GM11168 (cell line): ENCODE results near the gene KCNQ1.

ENCODE experiments used
- in situ Hi-C: fragments of 300-500 bp; cut with MboI; formaldehyde crosslinking; loops from one replicate; pipeline ENCODE4 v1.12.0; 2022; ENCODE audit warnings: low sequenced_read_pairs; ENCODE audit not compliant: unreplicated experiment

The KCNQ1 gene

GRCh38 chr11:2730272-2731129, 285.7 kb downstream of the KCNQ1 start:
- in situ Hi-C loops: no loop called here

GRCh38 chr11:2731130-2732125, 286.6 kb downstream of the KCNQ1 start:
- in situ Hi-C loops: no loop called here

- in situ Hi-C loops: no loop called here
Observed at GRCh38 chr11:2732261-2732939, 287.6 kb downstream of the KCNQ1 start.

- in situ Hi-C loops: no loop called here
Observed at GRCh38 chr11:2732940-2733628, 288.3 kb downstream of the KCNQ1 start.

- in situ Hi-C loops: no loop called here
Observed at GRCh38 chr11:2734181-2735052, 289.6 kb downstream of the KCNQ1 start.

GRCh38 chr11:2735053-2735589, 290.3 kb downstream of the KCNQ1 start:
- in situ Hi-C loops: no loop called here

- in situ Hi-C loops: no loop called here
Observed at GRCh38 chr11:2736577-2737225, 291.9 kb downstream of the KCNQ1 start.

GRCh38 chr11:2737226-2737590, 292.4 kb downstream of the KCNQ1 start:
- in situ Hi-C loops: no loop called here

- in situ Hi-C loops: no loop called here
Observed at GRCh38 chr11:2737866-2738265, 293.1 kb downstream of the KCNQ1 start.

- in situ Hi-C loops: no loop called here
Observed at GRCh38 chr11:2738551-2739431, 294.0 kb downstream of the KCNQ1 start.

GRCh38 chr11:2739531-2740274, 294.9 kb downstream of the KCNQ1 start:
- in situ Hi-C loops: no loop called here

GRCh38 chr11:2740275-2740940, 295.6 kb downstream of the KCNQ1 start:
- in situ Hi-C loops: no loop called here

- in situ Hi-C loops: no loop called here
Observed at GRCh38 chr11:2741006-2741376, 296.2 kb downstream of the KCNQ1 start.

- in situ Hi-C loops: no loop called here
Observed at GRCh38 chr11:2741377-2742131, 296.7 kb downstream of the KCNQ1 start.

- in situ Hi-C loops: no loop called here
Observed at GRCh38 chr11:2742201-2742600, 297.4 kb downstream of the KCNQ1 start.
